Liver (tissue), 9 donors: ENCODE data around the gene SHLD3. TPM values are rescaled to one million over a fixed set of nuclear protein-coding genes. Genes with fewer than 3 reads are reported as not detected.

Experiments used
- DNase-seq: peaks from one replicate; pipeline ENCODE4 v3.0.0-alpha.2; 2017; ENCODE audit warnings: low spot score
- H3K27ac ChIP-seq, 2 donors: one replicate each; pipeline ENCODE4 v1.7.0; 2013; ENCODE audit warnings: inconsistent platforms in 2 of 2, low read length in 2 of 2, control low read depth in 1 of 2, low read depth in 1 of 2, mild to moderate bottlenecking in 1 of 2
- H3K27me3 ChIP-seq, 4 donors: one replicate each; pipeline versions ENCODE4 v1.6.1 to v1.7.0; 2013; ENCODE audit warnings: low read length in 3 of 4, inconsistent platforms in 1 of 4, mild to moderate bottlenecking in 1 of 4, moderate library complexity in 1 of 4; ENCODE audit not compliant: control insufficient read depth in 4 of 4, insufficient read depth in 4 of 4
- H3K36me3 ChIP-seq, 4 donors: one replicate each; pipeline versions ENCODE4 v1.6.1 to v1.7.0; 2013; ENCODE audit warnings: low read length in 3 of 4, mild to moderate bottlenecking in 3 of 4, low read depth in 1 of 4, moderate library complexity in 1 of 4; ENCODE audit not compliant: control insufficient read depth in 4 of 4, insufficient read depth in 3 of 4
- H3K4me1 ChIP-seq, 4 donors: one replicate each; pipeline versions ENCODE4 v1.6.1 to v1.7.0; 2013; ENCODE audit warnings: low read length in 3 of 4, mild to moderate bottlenecking in 3 of 4, moderate library complexity in 1 of 4; ENCODE audit not compliant: control insufficient read depth in 4 of 4, insufficient read depth in 4 of 4
- H3K4me3 ChIP-seq, 3 donors: one replicate each; pipeline versions ENCODE4 v1.6.1 to v1.7.0; 2013; ENCODE audit warnings: low read length in 3 of 3, control low read depth in 1 of 3, low read depth in 1 of 3, mild to moderate bottlenecking in 1 of 3
- H3K9ac ChIP-seq, 2 donors: one replicate each; pipeline ENCODE4 v1.7.0; 2013; ENCODE audit warnings: low read length in 2 of 2, mild to moderate bottlenecking in 2 of 2, moderate library complexity in 2 of 2, control low read depth in 1 of 2, low read depth in 1 of 2
- H3K9me3 ChIP-seq, 4 donors: one replicate each; pipeline versions ENCODE4 v1.6.1 to v1.7.0; 2013; ENCODE audit warnings: low read length in 3 of 4; ENCODE audit not compliant: control insufficient read depth in 4 of 4
- CTCF ChIP-seq: fragments of 150-350 bp; IDR thresholded peaks from 2 replicates; pipeline ENCODE4 v1.5.1; 2017; ENCODE audit warnings: improper control_type of control experiment, low read depth, low read length; ENCODE audit not compliant: missing input control
- EGR1 ChIP-seq, 2 donors: IDR thresholded peaks; 2 replicates each; pipeline ENCODE4 v1.6.1; 2016 to 2018; ENCODE audit warnings: antibody characterized with exemption in 2 of 2, low read depth in 2 of 2
- FOXA2 ChIP-seq: IDR thresholded peaks from 2 replicates; pipeline ENCODE4 v1.6.1; 2016; ENCODE audit warnings: antibody characterized with exemption
- GABPA ChIP-seq, 2 donors: IDR thresholded peaks in 1 of 2; conservative IDR thresholded peaks in 1 of 2; 2 replicates each; pipeline ENCODE4 v1.6.1; 2016; ENCODE audit warnings: antibody characterized with exemption in 2 of 2, mild to moderate bottlenecking in 1 of 2, moderate library complexity in 1 of 2
- MAX ChIP-seq: IDR thresholded peaks from 2 replicates; pipeline ENCODE4 v1.6.1; 2016; ENCODE audit warnings: antibody characterized with exemption
- NR2F2 ChIP-seq: IDR thresholded peaks from 2 replicates; pipeline ENCODE4 v1.6.1; 2016; ENCODE audit warnings: antibody characterized with exemption
- RAD21 ChIP-seq, 2 donors: IDR thresholded peaks; 2 replicates each; pipeline ENCODE4 v1.6.1; 2016; ENCODE audit warnings: antibody characterized with exemption in 2 of 2, mild to moderate bottlenecking in 2 of 2
- REST ChIP-seq: IDR thresholded peaks from 2 replicates; pipeline ENCODE4 v1.6.1; 2016; ENCODE audit warnings: antibody characterized with exemption, mild to moderate bottlenecking
- RXRA ChIP-seq, 2 donors: IDR thresholded peaks; 2 replicates each; pipeline ENCODE4 v1.6.1; 2017 to 2018; ENCODE audit warnings: antibody characterized with exemption in 2 of 2, mild to moderate bottlenecking in 1 of 2
- SP1 ChIP-seq: IDR thresholded peaks from 2 replicates; pipeline ENCODE4 v1.6.1; 2018; ENCODE audit warnings: antibody characterized with exemption, mild to moderate bottlenecking
- TAF1 ChIP-seq: conservative IDR thresholded peaks from 2 replicates; pipeline ENCODE4 v1.6.1; 2016; ENCODE audit warnings: antibody characterized with exemption, mild to moderate bottlenecking
- YY1 ChIP-seq: IDR thresholded peaks from 2 replicates; pipeline ENCODE4 v1.6.1; 2016; ENCODE audit warnings: antibody characterized with exemption, mild to moderate bottlenecking
- WGBS: extraction: QIAGEN DNeasy Blood & Tissue Kit; methylation state at CpG from one replicate; pipeline ENCODE4 v1.1.7; 2013; 5-methylcytosine and 5-hydroxymethylcytosine counted together
- polyA plus RNA-seq, 2 donors: library from polyadenylated mRNA; stranded (reverse) in 1 of 2; unstranded in 1 of 2; fragments of 200-250 nt in 1 of 2; fragments of >200 nt in 1 of 2; fragmentation: Nextera tagmentation in 1 of 2; extraction: Ambion mirVana in 1 of 2; gene quantifications; one replicate each; pipeline versions ENCODE4 v1.2.1 to v1.2.3, GENCODE V29; 2013 to 2015
- total RNA-seq, 2 donors: library from RNA; depleted of rRNA; stranded (reverse); fragments of >200 nt; gene quantifications; one replicate each; pipeline ENCODE4 v1.2.3, GENCODE V29; 2014
- donor health status: healthy.
- donor health status: healthy.
- donor health status: healthy.
- donor health status: healthy.
- donor health status: healthy.

Gene SHLD3
- total and polyA plus RNA-seq, 4 donors, result 1.0 to 2.5 (median 1.8) TPM

DNA sequence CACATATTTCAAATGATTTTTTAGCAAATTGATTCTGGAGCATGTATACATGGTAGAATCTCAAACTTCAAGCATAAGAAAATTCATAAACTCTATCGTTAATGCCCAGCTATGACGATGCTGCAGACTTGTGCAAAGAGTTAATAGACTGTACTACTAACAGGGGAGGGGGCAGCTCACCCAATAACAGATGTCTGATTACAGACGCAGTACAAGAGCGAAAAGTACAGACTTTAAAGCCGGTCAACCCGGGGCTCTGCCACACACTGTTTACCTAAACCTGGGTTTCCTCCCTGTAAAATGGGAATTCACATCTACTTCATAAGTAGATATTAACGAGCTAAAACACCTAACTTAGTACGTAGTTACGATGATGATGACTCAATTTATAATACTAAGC lies 1.3 kb upstream of the SHLD3 start:
- Histone ChIP-seq H3K27ac (no peak overlapping the region), H3K4me3 (peak overlapping the region; percentile 75 to 99 (median 99)), H3K36me3 (no peaks in the 10 kb centered on the region), H3K4me1 (peaks cover 9 to 33% (median 23%) of the 10 kb centered on the region in 4 donors), H3K27me3 (no peaks in the 10 kb centered on the region), H3K9ac (peak overlapping the region; percentile 74 to 87), H3K9me3 (no peaks in the 10 kb centered on the region)
- TF ChIP-seq FOXA2 (no peak), SP1 (no peak), MAX (no peak), CTCF (no peak), TAF1 (no peak), YY1 (no peak), EGR1 (IDR thresholded peaks at IDR 0.05; ENCODE audit: low read depth in 2 of 2) (no peak), RXRA (IDR thresholded peaks at IDR 0.05) (no peak), GABPA (IDR thresholded peaks at IDR 0.05 in 1 of 2, conservative IDR thresholded peaks at IDR 0.05 in 1 of 2) (no peak), RAD21 (IDR thresholded peaks at IDR 0.05) (no peak), NR2F2 (no peak), REST (no peak)
- DNase-seq, result no peak
- WGBS, result 3% methylated on average over 9 of the region's 9 CpGs

- Histone ChIP-seq H3K4me3 (peak within 1 kb of the TSS; percentile 75 to 99 (median 99)), H3K36me3 (no peaks in the 10 kb centered on the region), H3K4me1 (peaks cover 9 to 31% (median 23%) of the 10 kb centered on the region in 4 donors), H3K27me3 (no peaks in the 10 kb centered on the region), H3K9ac (peak within 1 kb of the TSS; percentile 90 to 97), H3K27ac (peak within 1 kb of the TSS; percentile 88 to 92), H3K9me3 (no peaks in the 10 kb centered on the region)
- peak; percentile 87 for DNase-seq
- TF ChIP-seq YY1 (peak; percentile 46), EGR1 (IDR thresholded peaks at IDR 0.05; ENCODE audit: low read depth in 2 of 2) (no peak), RAD21 (IDR thresholded peaks at IDR 0.05) (peak in 1 of 2 donors; percentile 19), FOXA2 (peak; percentile 9), RXRA (IDR thresholded peaks at IDR 0.05) (no peak)
- WGBS, result under 1% methylated on average over 32 of the region's 32 CpGs
These were observed 729 bp upstream of the SHLD3 start, which contains the start of gene TRIM23 for GRCh38 chr5:65624025-65624570. Gene TRIM23, minus strand, starts transcription at chr5:65624333. Its CDS starts 59 bp downstream, at chr5:65624274.
